SK-N-MC (cell line): ENCODE measurements around the gene LSAMP.

Source experiments
- EZH2 ChIP-seq: fragments of 200-600 bp; sonication (generic); IDR thresholded peaks from one replicate; pipeline ENCODE4 v1.6.1; 2017; ENCODE audit warnings: antibody characterized with exemption
- FOXP2 ChIP-seq: optimal IDR thresholded peaks from 2 replicates; pipeline ENCODE3; 2011; ENCODE audit warnings: mild to moderate bottlenecking, moderate library complexity; ENCODE audit not compliant: insufficient read depth; ENCODE audit errors: extremely low read length, control extremely low read depth
- POLR2AphosphoS5 ChIP-seq: IDR thresholded peaks from 2 replicates; pipeline ENCODE4 v1.6.1; 2012; ENCODE audit warnings: mild to moderate bottlenecking, low read depth, low read length, borderline replicate concordance

DNA sequence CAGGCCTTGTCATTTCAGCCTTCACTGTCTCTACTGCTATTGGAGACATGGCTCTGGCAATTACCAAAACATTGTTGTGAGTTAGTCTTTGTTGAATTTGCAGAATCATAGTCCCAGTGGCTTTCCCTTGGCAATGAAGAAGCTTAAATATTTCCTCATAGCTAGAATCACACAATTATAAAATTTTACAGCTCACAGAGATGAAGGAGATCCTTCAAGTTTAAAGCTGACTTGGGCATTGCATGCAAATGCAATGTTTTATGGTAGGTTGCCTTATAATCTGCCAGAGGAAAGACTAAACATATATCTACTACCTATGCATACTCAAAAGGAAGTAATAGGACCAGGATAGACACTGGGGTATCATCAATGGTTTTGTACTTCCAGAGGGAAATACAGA is 90.9 kb downstream of the LSAMP start:
- no peak for TF ChIP-seq EZH2
- no peak for TF ChIP-seq POLR2AphosphoS5
- no peak for TF ChIP-seq FOXP2
